Myocyte (in vitro differentiated cells): ENCODE measurements around the gene DNM2. TPM values are rescaled to one million over a fixed set of nuclear protein-coding genes. Genes with fewer than 3 reads are reported as not detected.
A peak's percentile ranks its signal among the peaks of the same experiment; 100 is the strongest.
"Not testable (repeated sequence)": the region's sequence is repeated elsewhere in the genome, so short reads cannot be mapped to it uniquely, and the experiment has no call there.

Experiments
- DNase-seq: peaks from one replicate; pipeline ENCODE4 v3.0.0-alpha.2; 2012; ENCODE audit warnings: low read depth
- total RNA-seq: library from RNA; depleted of rRNA; stranded (reverse); fragments of >200 nt; gene quantifications from 2 replicates; pipeline ENCODE4 v1.2.3, GENCODE V29; 2014

The DNM2 gene
- total RNA-seq, 1 donor from 2014 or later = 71.8 TPM

- DNase-seq = no peak
Measured at GRCh38 chr19:10858204-10858828, 140.4 kb downstream of the DNM2 start.

- peak; percentile 34 for DNase-seq
Measured at GRCh38 chr19:10861103-10861651, 143.3 kb downstream of the DNM2 start.

GRCh38 chr19:10862561-10863106, 144.8 kb downstream of the DNM2 start:
- DNase-seq = no peak

- peak; percentile 80 for DNase-seq
Measured at GRCh38 chr19:10863107-10863717, 145.3 kb downstream of the DNM2 start.

- peak; percentile 83 for DNase-seq
Measured at GRCh38 chr19:10864538-10864899, 146.6 kb downstream of the DNM2 start.

- DNase-seq = no peak
Measured at GRCh38 chr19:10866495-10866894, 148.6 kb downstream of the DNM2 start.

- DNase-seq = no peak
Measured at GRCh38 chr19:10868872-10869547, 151.1 kb downstream of the DNM2 start.

GRCh38 chr19:10869872-10870311, 152.0 kb downstream of the DNM2 start:
- DNase-seq = not testable (repeated sequence)

- no peak for DNase-seq
Measured at GRCh38 chr19:10870501-10870954, 152.6 kb downstream of the DNM2 start.

- DNase-seq = peak; percentile 97
Measured at GRCh38 chr19:10870955-10871603, 153.2 kb downstream of the DNM2 start, which contains the start of gene CARM1. CARM1 (plus strand) TSS chr19:10871553; CDS start chr19:10871703, 150 bp downstream.

GRCh38 chr19:10871711-10872545, 154.0 kb downstream of the DNM2 start:
- DNase-seq = peak; percentile 29

- peak; percentile 17 for DNase-seq
Measured at GRCh38 chr19:10872546-10873107, 154.7 kb downstream of the DNM2 start.

- DNase-seq = no peak
Measured at GRCh38 chr19:10874024-10874423, 156.1 kb downstream of the DNM2 start.

- peak; percentile 87 for DNase-seq
Measured at GRCh38 chr19:10876459-10877240, 158.8 kb downstream of the DNM2 start.

- DNase-seq = not testable (repeated sequence)
Measured at GRCh38 chr19:10877608-10878007, 159.7 kb downstream of the DNM2 start.

GRCh38 chr19:10878253-10878652, 160.4 kb downstream of the DNM2 start:
- DNase-seq = no peak
